ENCODE measurements around the gene CALU.

- no peak for TF ChIP-seq SMAD5 (IDR thresholded peaks at IDR 0.05; ENCODE audit: low read depth)
- no peak for TF ChIP-seq CTCF (IDR thresholded peaks at IDR 0.05 in 2 of 3, conservative IDR thresholded peaks at IDR 0.05 in 1 of 3; ENCODE audit: control insufficient read depth in 2 of 3, extremely low read depth in 1 of 3, insufficient read depth in 1 of 3, low read depth in 3 of 3, low read length in 3 of 3)
- TF ChIP-seq MLLT1 (IDR thresholded peaks at IDR 0.05): no peak
- no peak for TF ChIP-seq POLR2A (IDR thresholded peaks at IDR 0.05; ENCODE audit: low read depth, low read length)
Observed at GRCh38 chr7:128710481-128710880, 28.7 kb upstream of the CALU start.
